HepG2 (cell line): ENCODE results near the gene NKAIN4. TPM values are rescaled to one million over a fixed set of nuclear protein-coding genes. Genes with fewer than 3 reads are reported as not detected.

ENCODE experiments used
- ATAC-seq: fragments of 200-7000 bp; cut with Tn5 transposase; 3 replicates; pipeline ENCODE4 v1.9.1; 2020; ENCODE audit warnings: mild to moderate bottlenecking, moderate library complexity
- BruUV-seq: library from RNA; stranded (reverse); fragments of 400-500 nt; replicated peaks from 2 replicates; lab custom pipeline; 2021; lab: Mats Ljungman, UMichigan
- CTCF ChIA-PET: fragments of 300-600 bp; formaldehyde crosslinking; extraction: SDS; loops from one replicate; lab custom pipeline; 2021; ENCODE audit warnings: low total read pairs, inconsistent platforms, low intra/inter-chr PET ratio; lab: Yijun Ruan, JAX
- POLR2A ChIA-PET: fragments of 350-600 bp; sonication (Branson Sonifier 250); formaldehyde crosslinking; loops from one replicate; lab custom pipeline; 2020; ENCODE audit warnings: antibody characterized with exemption, inconsistent platforms; lab: Yijun Ruan, JAX
- DNase-seq: peaks from one replicate; pipeline ENCODE4 v3.0.0-alpha.2; 2015; ENCODE audit warnings: low spot score
- FAIRE-seq: peaks from 3 replicates; lab custom pipeline; 2011; peaks lifted over from hg19 to GRCh38; lab: Jason Lieb, UNC
- H2AFZ ChIP-seq: one replicate; pipeline ENCODE4 v1.6.1; 2011; ENCODE audit warnings: low read length, inconsistent platforms
- H3K27ac ChIP-seq: fragments of 300-600 bp; 3 replicates; pipeline ENCODE4 v1.8.0; 2011; ENCODE audit warnings: mixed run types, mild to moderate bottlenecking, mixed read lengths, low read length, inconsistent platforms; ENCODE audit not compliant: insufficient read depth; ENCODE audit errors: extremely low read length
- H3K27me3 ChIP-seq, 2 experiments: fragments of 200-600 bp in 1 of 2; 2 replicates in 1 of 2; 3 replicates in 1 of 2; pipeline versions ENCODE4 v1.6.0 to v1.8.0; 2011; ENCODE audit warnings: low read length in 2 of 2, mild to moderate bottlenecking in 2 of 2, moderate library complexity in 2 of 2, inconsistent platforms in 1 of 2; ENCODE audit not compliant: insufficient read depth in 2 of 2, control insufficient read depth in 1 of 2
- H3K36me3 ChIP-seq, 2 experiments: fragments of 200-600 bp in 1 of 2; replicated peaks in 1 of 2; 2 replicates in 1 of 2; 3 replicates in 1 of 2; pipeline versions ENCODE4 v1.5.1 to v1.8.0; 2011; ENCODE audit warnings: low read length in 2 of 2, inconsistent platforms in 1 of 2; ENCODE audit not compliant: insufficient read depth in 2 of 2, control insufficient read depth in 1 of 2
- H3K4me1 ChIP-seq: 2 replicates; pipeline ENCODE4 v1.5.1; 2012; ENCODE audit warnings: low read length, inconsistent platforms; ENCODE audit not compliant: insufficient read depth
- H3K4me2 ChIP-seq: 2 replicates; pipeline ENCODE4 v1.6.0; 2011; ENCODE audit warnings: low read depth, low read length, inconsistent platforms
- H3K4me3 ChIP-seq, 3 experiments: fragments of 200-600 bp in 1 of 3; sonication (generic), shearing (Covaris generic) in 1 of 3; replicated peaks in 1 of 3; 2 replicates each; pipeline ENCODE4 v1.5.1; 2011 to 2016; ENCODE audit warnings: low read length in 3 of 3, inconsistent platforms in 2 of 3, low read depth in 2 of 3, mild to moderate bottlenecking in 2 of 3, control low read depth in 1 of 3, mixed read lengths in 1 of 3; ENCODE audit not compliant: insufficient read depth in 1 of 3
- H3K79me2 ChIP-seq: one replicate; pipeline ENCODE4 v1.6.1; 2011; ENCODE audit warnings: low read length, inconsistent platforms; ENCODE audit not compliant: insufficient read depth
- H3K9ac ChIP-seq: 2 replicates; pipeline ENCODE4 v1.6.0; 2011; ENCODE audit warnings: mild to moderate bottlenecking, low read depth, low read length, inconsistent platforms; ENCODE audit not compliant: insufficient read depth
- H3K9me3 ChIP-seq: 2 replicates; pipeline ENCODE4 v1.5.1; 2012; ENCODE audit warnings: mild to moderate bottlenecking, low read length
- H4K20me1 ChIP-seq: 2 replicates; pipeline ENCODE4 v1.6.0; 2011; ENCODE audit warnings: inconsistent platforms, mild to moderate bottlenecking, low read length, moderate library complexity; ENCODE audit not compliant: insufficient read depth
- ARID4A ChIP-seq: sonication (generic); formaldehyde crosslinking; IDR thresholded peaks from 2 replicates; pipeline ENCODE4 v1.5.0; 2020; ENCODE audit warnings: mild to moderate bottlenecking, missing genetic modification reagents, borderline replicate concordance
- FIP1L1 ChIP-seq: fragments of 200-400 bp; formaldehyde crosslinking; IDR thresholded peaks from 2 replicates; pipeline ENCODE4 v1.6.1; 2018; ENCODE audit warnings: low read depth, mild to moderate bottlenecking, low read length, moderate library complexity, borderline replicate concordance; ENCODE audit not compliant: insufficient read depth
- GABPB1 ChIP-seq: IDR thresholded peaks from 2 replicates; pipeline ENCODE4 v1.6.1; 2016; ENCODE audit warnings: mild to moderate bottlenecking, missing genetic modification reagents, moderate library complexity, missing compliant biosample characterization
- HDAC1 ChIP-seq: sonication (generic); formaldehyde crosslinking; IDR thresholded peaks from 2 replicates; pipeline ENCODE4 v1.5.1; 2020; ENCODE audit warnings: mild to moderate bottlenecking, missing genetic modification reagents
- HNF4A ChIP-seq: sonication (generic); formaldehyde crosslinking; IDR thresholded peaks from 2 replicates; pipeline ENCODE4 v1.4.0; 2020; ENCODE audit warnings: missing genetic modification reagents
- HNF4G ChIP-seq, 2 experiments: sonication (generic) in 1 of 2; formaldehyde crosslinking in 1 of 2; IDR thresholded peaks; 2 replicates each; pipeline versions ENCODE4 v1.4.0 to v1.6.1; 2011 to 2020; ENCODE audit warnings: borderline replicate concordance in 2 of 2, low read depth in 2 of 2, mild to moderate bottlenecking in 2 of 2, low read length in 1 of 2, missing genetic modification reagents in 1 of 2, moderate library complexity in 1 of 2
- KDM5B ChIP-seq: sonication (generic); formaldehyde crosslinking; IDR thresholded peaks from 2 replicates; pipeline ENCODE4 v1.4.0; 2020; ENCODE audit warnings: missing genetic modification reagents, mild to moderate bottlenecking, borderline replicate concordance
- KLF15 ChIP-seq: sonication (generic); formaldehyde crosslinking; IDR thresholded peaks from 2 replicates; pipeline ENCODE4 v1.8.1; 2023; ENCODE audit warnings: borderline replicate concordance, mild to moderate bottlenecking, inconsistent platforms, missing genetic modification reagents, mixed read lengths
- POLR2G ChIP-seq: fragments of 200-400 bp; formaldehyde crosslinking; IDR thresholded peaks from 2 replicates; pipeline ENCODE4 v1.6.1; 2018; ENCODE audit warnings: mild to moderate bottlenecking, low read depth, low read length, moderate library complexity
- RXRA ChIP-seq: sonication (generic); formaldehyde crosslinking; IDR thresholded peaks from 2 replicates; pipeline ENCODE4 v1.5.1; 2020; ENCODE audit warnings: missing genetic modification reagents
- RXRB ChIP-seq: IDR thresholded peaks from 2 replicates; pipeline ENCODE4 v1.6.1; 2016; ENCODE audit warnings: borderline replicate concordance, missing genetic modification reagents, missing compliant biosample characterization
- SOX5 ChIP-seq: IDR thresholded peaks from 2 replicates; pipeline ENCODE4 v1.6.1; 2016; ENCODE audit warnings: borderline replicate concordance
- SRSF1 ChIP-seq: fragments of 200-400 bp; formaldehyde crosslinking; optimal IDR thresholded peaks from 2 replicates; pipeline ENCODE3; 2017; ENCODE audit warnings: mild to moderate bottlenecking, low read depth, low read length, moderate library complexity
- TFAP4 ChIP-seq: sonication (generic); IDR thresholded peaks from 2 replicates; pipeline ENCODE4 v1.6.1; 2016; ENCODE audit warnings: low read depth, borderline replicate concordance
- YY1 ChIP-seq: IDR thresholded peaks from 2 replicates; pipeline ENCODE4 v1.6.1; 2011; ENCODE audit warnings: low read length, low read depth, moderate library complexity, mild to moderate bottlenecking; ENCODE audit not compliant: insufficient read depth, insufficient replicate concordance
- ZBTB1 ChIP-seq: sonication (generic); formaldehyde crosslinking; IDR thresholded peaks from 2 replicates; pipeline ENCODE4 v1.4.0; 2020; ENCODE audit warnings: missing genetic modification reagents, borderline replicate concordance
- ZBTB7A ChIP-seq: sonication (generic); formaldehyde crosslinking; IDR thresholded peaks from 2 replicates; pipeline ENCODE4 v1.8.0; 2022; ENCODE audit warnings: mild to moderate bottlenecking, missing genetic modification reagents
- ZFX ChIP-seq: sonication (generic); formaldehyde crosslinking; IDR thresholded peaks from 2 replicates; pipeline ENCODE4 v1.4.0; 2020; ENCODE audit warnings: mild to moderate bottlenecking, low read depth, missing genetic modification reagents, moderate library complexity
- ZNF773 ChIP-seq: sonication (generic); formaldehyde crosslinking; IDR thresholded peaks from 2 replicates; pipeline ENCODE4 v1.4.0; 2020; ENCODE audit warnings: missing genetic modification reagents, borderline replicate concordance
- WGBS: methylation state at CpG from one replicate; pipeline ENCODE4 v1.1.6; 2017; ENCODE audit warnings: low lambda C conversion rate; 5-methylcytosine and 5-hydroxymethylcytosine counted together
- in situ Hi-C: cut with HindIII; loops from 2 replicates; pipeline ENCODE4 v1.10.0; 2017; ENCODE audit warnings: low pct_unique_long_range_greater_than_20kb; ENCODE audit not compliant: extremely low pct_ligation_motif_present
- intact Hi-C: fragments of 100-400 bp; cut with micrococcal nuclease; formaldehyde crosslinking; loops from one replicate; pipeline ENCODE4 v1.10.0; 2022; ENCODE audit not compliant: unreplicated experiment
- polyA plus RNA-seq, 8 experiments: library from polyadenylated mRNA; depleted of rRNA in 3 of 8; stranded (reverse) in 7 of 8; unstranded in 1 of 8; fragments of >200 nt; fragmentation: Illumina TruSeq in 4 of 8; extraction: Trizol in 4 of 8; gene quantifications; 2 replicates each; pipeline versions ENCODE4 v1.2.1 to v1.2.3, GENCODE V29; 2011 to 2016; ENCODE audit warnings: low read depth in 4 of 8, missing spikeins in 1 of 8, mixed read lengths in 1 of 8; ENCODE audit not compliant: insufficient read depth in 1 of 8
- total RNA-seq, 5 experiments: library from RNA; depleted of rRNA; stranded (reverse); fragments of >200 nt; fragmentation: Illumina TruSeq; extraction: Trizol; gene quantifications; 2 replicates each; pipeline ENCODE4 v1.2.3, GENCODE V29; 2016; ENCODE audit warnings: low read depth in 1 of 5

NKAIN4 gene
- total and polyA plus RNA-seq, 2 of the 13 experiments (the other 11 are each of a cell fraction or from before 2014, with no cell fraction given) = not detected

- intact Hi-C loops (loop anchor here (10.0 kb wide), 1 partner anchor 186 kb away; no protein-coding TSS in a partner anchor), in situ Hi-C loops (no loop called here)
- no peak for DNase-seq
- Histone ChIP-seq H2AFZ (no peak overlapping the region), H3K9me3 (no peaks in the 10 kb centered on the region), H4K20me1 (no peaks in the 10 kb centered on the region; the same call in 1 of the 2 replicates), H3K4me2 (peak overlapping the region; percentile 26; the same call in 1 of the 2 replicates), H3K79me2 (no peaks in the 10 kb centered on the region), H3K27ac (no peak overlapping the region), H3K27me3 (peaks cover 21 to 76% of the 10 kb centered on the region in 2 experiments), H3K36me3 (no peaks in the 10 kb centered on the region), H3K9ac (peak overlapping the region; percentile 2; the same call in 1 of the 2 replicates), H3K4me1 (peaks cover 30% of the 10 kb centered on the region), H3K4me3 (no peak overlapping the region; a peak in 1 of 6 replicates)
- POLR2A ChIA-PET = interaction anchor here (0.9 kb wide), 1 partner anchor 18 kb away, joined by 3 read pairs; no protein-coding TSS in a partner anchor
- no peak for FAIRE-seq
- under 1% methylated on average over 11 of the region's 11 CpGs for WGBS
- CTCF ChIA-PET = no interaction called here
- peak; percentile 11; the same call in 1 of the 3 replicates for ATAC-seq
- BruUV-seq = no TSS peak
- TF ChIP-seq KDM5B (CRISPR knock-in tag) = peak; percentile 54; the same call in 1 of the 2 replicates
- peak; percentile 59; the same call in 1 of the 2 replicates for TF ChIP-seq ZFX (CRISPR knock-in tag)
- TF ChIP-seq HNF4G (IDR thresholded peaks at IDR 0.05; ENCODE audit: borderline replicate concordance, low read depth, low read length) = peak; percentile 45; the same call in 1 of the 2 replicates
- TF ChIP-seq HNF4G (CRISPR knock-in tag; IDR thresholded peaks at IDR 0.05; ENCODE audit: borderline replicate concordance, low read depth) = peak; percentile 85
- TF ChIP-seq RXRB (CRISPR knock-in tag) = peak; percentile 55; the same call in 1 of the 2 replicates
- peak; percentile 42; the same call in 1 of the 2 replicates for TF ChIP-seq GABPB1 (CRISPR knock-in tag)
- no peak for TF ChIP-seq YY1
- no peak for TF ChIP-seq KLF15
- peak; percentile 39; the same call in 1 of the 2 replicates for TF ChIP-seq HDAC1
- peak; percentile 75 for TF ChIP-seq RXRA (CRISPR knock-in tag)
- peak; percentile 98 for TF ChIP-seq TFAP4
- TF ChIP-seq ZNF773 = no peak
- 0 out of 2 replicates have a peak, but pooled peaks have one; percentile 17 for TF ChIP-seq SOX5
- peak; percentile 85 for TF ChIP-seq HNF4A (CRISPR knock-in tag)
- TF ChIP-seq FIP1L1 = no peak
- peak; percentile 35 for TF ChIP-seq SRSF1
- TF ChIP-seq ZBTB1 = no peak
- TF ChIP-seq ARID4A (CRISPR knock-in tag) = peak; percentile 58; the same call in 1 of the 2 replicates
- peak; percentile 82; the same call in 1 of the 2 replicates for TF ChIP-seq ZBTB7A (CRISPR knock-in tag)
- no peak for TF ChIP-seq POLR2G
These were observed 13.0 kb downstream of the NKAIN4 start for GRCh38 chr20:63241272-63241671.
